Stimulated activated CD8-positive, alpha-beta memory T cell treated with anti-CD3 and anti-CD28 coated beads, Interleukin-15, amount 100 ng/mL, for 48 hours (primary cell): ENCODE results near the gene NEURL1B.

Source experiments
- DNase-seq, 2 donors: peaks; one replicate each; pipeline ENCODE4 v3.0.0-alpha.2; 2020; ENCODE audit warnings: low read depth in 2 of 2

The NEURL1B gene

GRCh38 chr5:172633403-172633970, 7.6 kb upstream of the NEURL1B start:
- DNase-seq, result no peak

DNA sequence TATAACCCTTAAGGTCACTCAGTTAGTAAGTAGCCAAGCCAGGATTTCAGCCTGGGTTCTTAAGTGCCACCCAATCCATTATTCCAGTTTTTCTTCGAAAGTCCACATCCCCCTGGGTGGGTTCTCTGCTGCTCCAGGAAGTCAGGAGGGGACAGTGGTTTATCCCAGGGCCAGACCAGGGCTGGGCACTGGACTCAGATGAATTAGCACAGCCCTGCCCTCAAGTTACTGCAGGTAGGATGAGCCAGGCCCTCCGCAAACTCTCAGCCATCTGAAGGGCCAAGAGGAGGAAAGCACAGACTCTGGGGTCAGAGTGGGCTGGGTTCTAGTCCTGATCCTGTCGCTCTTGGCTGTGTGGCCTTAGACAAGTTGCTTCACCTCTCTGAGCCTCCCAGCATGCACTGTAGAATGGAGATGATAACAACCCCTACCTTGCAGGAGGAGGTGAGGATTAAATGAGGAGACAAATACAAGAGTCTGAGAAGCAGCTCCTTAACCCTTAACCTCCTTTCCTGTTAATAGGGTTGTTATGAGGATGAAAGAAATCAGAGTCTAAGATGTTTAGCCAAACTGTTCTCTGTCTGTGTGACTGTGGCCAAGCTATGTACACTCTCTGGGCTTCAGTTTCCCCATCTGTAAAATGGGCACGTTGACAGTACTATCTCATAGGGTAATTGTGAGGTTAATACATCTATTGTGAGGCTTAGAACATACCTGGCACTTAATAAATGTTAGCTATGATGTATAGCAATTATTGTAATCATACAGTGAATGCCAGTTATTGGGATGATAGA, 6.8 kb upstream of the NEURL1B start:
- DNase-seq, result no peak

DNA sequence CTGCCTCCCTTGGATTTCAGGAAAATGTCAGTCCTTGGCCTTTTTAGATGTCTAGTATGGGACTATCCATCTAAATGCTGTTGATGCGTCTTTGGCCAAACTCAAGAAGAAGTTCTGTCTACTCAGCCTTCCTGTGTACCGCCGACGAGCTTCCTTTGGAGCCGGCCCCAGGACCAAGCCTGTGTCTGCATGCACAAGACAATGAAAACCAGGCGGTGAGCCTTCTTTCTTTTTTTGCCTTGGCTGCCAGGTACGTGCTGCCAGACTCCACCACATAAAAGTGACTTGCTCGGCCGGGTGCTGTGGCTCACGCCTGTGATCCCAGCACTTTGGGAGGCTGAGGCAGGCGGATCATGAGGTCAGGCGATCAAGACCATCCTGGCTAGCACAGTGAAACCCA, 6.0 kb upstream of the NEURL1B start:
- no peak for DNase-seq

DNA sequence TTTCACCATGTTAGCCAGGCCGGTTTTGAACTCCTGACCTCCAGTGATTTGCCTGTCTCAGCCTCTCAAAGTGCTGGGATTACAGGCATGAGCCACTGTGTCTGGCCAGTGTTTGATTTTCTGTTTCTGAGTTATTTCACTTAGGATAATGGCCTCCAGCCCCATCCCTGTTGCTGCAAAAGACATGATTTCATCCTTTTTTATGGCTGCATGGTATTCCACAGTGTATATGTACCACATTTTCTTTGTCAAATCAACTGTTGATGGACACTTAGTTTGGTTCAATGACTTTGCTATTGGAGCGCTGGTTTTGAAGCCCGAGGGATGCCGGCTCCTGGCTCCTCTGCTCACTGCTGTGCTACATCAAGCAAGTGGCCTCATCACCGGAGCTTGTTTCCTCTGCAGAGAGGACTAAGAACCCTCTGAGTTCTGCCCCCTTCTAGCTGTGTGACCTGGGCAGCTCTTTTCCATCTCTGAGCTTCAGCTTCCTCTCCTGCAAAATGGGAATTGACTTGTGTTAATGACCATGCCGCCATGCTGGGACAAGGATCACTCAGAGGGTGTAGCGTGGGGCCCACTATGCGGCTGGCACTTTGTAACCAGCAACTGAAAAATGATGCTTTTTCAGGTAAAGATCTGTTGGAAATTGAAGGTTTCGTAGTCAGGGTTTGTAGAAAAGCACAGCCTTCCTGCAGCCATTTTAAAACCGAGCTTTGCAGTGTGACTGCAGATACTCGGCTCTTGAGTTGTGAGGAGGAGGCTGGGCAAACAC, 4.6 kb upstream of the NEURL1B start:
- no peak for DNase-seq

- DNase-seq, result no peak
These were observed 3.9 kb upstream of the NEURL1B start for GRCh38 chr5:172637110-172637580.

GRCh38 chr5:172637740-172638139, 3.3 kb upstream of the NEURL1B start:
- no peak for DNase-seq

GRCh38 chr5:172638209-172638768, 2.8 kb upstream of the NEURL1B start:
- DNase-seq, result no peak

DNA sequence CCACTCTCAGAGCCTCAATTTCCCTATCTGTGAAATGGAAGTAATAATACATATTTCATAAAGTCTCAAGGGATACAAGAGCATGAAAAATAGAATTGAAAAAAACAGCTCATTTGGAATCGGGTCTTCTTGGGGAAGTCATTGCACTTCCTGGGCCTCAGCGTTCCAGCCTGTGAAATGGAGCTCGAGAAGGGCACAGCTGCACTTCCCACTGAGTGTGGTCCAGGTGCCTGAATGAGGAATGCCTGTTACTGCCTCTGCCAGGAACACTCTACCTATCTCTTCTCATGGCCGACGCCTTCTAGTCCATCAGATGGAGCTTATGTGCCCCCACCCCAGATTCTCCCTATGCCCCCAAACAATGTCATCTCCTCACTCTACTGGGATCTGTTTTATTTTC, 924 bp upstream of the NEURL1B start:
- no peak for DNase-seq

DNA sequence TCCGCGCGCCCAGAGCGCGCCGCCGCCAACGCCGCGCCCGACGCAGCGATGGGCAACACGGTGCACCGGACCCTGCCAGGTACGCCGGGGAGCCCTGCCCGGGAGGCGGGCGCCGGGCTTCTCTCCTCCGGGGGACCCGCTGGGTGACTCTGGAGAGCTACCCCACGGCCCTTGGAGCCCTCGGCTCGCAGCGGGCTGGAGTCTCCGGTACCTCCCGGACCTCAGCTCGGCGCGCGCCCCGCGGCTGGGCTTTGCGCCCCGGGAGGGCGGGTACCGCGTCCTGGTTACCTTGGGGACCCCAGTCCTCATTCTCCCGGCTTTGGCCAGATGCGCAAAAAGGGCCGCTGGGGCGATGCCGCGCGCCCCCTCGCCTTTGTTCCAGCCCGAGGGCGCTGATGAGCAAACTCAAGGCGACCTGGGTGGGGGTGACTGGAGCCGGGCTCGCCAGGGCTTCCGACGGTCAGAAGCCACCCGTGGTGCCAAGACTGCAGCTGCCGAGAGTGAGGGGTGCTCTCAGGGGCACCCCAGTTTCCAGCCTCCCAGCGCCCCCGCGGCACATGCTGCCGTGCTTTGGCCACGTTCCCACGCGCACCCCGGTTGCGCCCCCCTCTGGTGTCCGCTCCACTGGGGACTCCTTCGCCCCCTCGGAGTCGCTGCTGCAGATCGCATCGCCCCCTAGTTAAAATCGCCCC, 442 bp downstream of the NEURL1B start:
- DNase-seq, result no peak

DNA sequence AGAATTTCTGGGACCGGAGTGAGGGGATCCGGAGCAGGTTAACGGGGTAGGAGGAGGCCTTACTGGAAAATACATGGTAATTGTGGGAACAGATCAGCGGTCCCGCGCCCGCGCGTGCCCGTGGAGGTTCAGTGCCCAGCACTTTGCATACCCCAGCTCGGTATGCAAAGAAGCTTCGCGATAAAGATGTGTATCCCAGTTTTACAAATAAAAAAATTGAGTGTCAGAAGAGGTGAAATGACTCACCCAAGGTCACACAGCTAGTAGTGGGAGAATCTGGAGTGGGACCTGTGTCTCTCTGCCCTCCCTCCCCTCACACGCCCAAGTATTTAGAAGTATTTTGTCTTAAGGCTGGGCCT, 967 bp downstream of the NEURL1B start:
- no peak for DNase-seq

DNA sequence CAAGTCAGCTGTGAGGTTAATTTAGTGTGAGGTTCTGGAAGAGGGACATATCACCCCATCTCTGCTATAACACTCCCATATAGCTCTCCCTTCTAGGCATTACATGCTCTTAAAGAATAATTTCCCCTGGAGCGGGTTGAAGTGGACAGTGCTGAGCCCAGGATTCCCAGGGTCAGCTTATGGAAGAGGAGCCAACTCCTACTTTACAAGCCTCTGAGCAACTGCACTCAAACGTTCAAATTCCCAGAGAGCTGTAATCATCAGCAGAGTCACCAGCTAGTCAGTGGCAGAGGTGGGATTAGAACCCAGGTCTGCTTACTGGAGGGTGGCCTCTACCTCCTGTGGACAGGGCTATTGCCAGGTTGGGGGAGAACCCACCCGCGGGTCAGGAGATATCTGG, 1.4 kb downstream of the NEURL1B start:
- no peak for DNase-seq

- DNase-seq, result no peak
These were observed 2.1 kb downstream of the NEURL1B start for GRCh38 chr5:172642926-172643871.

GRCh38 chr5:172644266-172644665, 3.2 kb downstream of the NEURL1B start:
- DNase-seq, result no peak

DNA sequence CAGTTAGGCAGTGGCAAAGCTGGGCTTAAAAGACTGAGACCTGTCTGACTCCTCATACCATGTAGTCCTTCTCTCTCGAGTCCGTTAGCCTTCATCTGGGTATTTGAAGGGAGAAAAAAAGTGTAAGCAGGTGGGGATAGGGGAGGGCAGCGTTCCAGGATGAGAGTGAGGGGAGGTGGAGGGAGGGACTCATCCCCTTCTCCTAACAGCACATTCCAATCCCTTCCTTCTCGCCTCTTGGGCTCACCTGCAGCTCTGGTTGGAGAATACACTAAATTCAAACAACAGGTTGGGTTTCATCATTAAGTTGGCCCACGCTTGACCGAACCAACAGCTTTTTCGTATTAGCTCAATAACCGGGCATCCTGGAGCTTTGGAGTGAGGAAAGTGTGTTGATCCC, 3.6 kb downstream of the NEURL1B start:
- no peak for DNase-seq

DNA sequence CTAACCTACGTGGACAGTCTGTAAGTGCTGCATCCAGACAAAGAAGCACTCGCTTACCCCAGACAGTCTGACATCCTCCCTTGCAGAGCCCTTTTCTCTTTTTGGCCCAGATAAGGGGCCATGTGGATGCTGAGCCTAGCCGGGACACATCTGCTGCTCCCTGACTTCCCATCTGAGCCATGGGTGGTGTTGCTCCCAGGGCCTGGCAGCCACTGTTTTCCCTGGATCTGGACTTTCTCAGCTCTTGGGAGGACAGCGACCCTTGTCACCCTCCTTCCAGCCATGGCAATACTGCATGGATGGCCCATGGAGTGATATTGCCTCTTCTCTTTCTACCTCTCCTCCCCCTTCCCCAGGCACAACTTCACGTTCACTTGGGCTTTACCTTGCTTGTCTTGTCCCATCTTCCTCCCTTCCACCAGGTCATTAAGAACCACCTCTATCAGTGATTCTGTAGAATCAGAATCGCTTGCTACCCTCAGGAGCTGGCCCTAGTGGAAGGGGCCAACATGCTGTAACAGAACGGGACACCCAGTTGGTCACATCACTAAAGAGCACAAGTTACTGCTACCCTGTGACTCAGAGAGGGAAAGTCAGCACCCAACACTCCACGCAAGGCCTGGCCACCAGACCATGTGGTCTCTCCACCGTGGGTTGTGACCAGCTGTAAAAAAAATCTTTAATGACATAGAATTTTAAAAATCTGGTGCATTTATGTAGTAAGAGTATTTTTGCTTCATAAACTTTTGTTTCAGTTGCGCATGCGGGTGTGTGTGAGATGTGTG, 4.4 kb downstream of the NEURL1B start:
- DNase-seq, result no peak

DNA sequence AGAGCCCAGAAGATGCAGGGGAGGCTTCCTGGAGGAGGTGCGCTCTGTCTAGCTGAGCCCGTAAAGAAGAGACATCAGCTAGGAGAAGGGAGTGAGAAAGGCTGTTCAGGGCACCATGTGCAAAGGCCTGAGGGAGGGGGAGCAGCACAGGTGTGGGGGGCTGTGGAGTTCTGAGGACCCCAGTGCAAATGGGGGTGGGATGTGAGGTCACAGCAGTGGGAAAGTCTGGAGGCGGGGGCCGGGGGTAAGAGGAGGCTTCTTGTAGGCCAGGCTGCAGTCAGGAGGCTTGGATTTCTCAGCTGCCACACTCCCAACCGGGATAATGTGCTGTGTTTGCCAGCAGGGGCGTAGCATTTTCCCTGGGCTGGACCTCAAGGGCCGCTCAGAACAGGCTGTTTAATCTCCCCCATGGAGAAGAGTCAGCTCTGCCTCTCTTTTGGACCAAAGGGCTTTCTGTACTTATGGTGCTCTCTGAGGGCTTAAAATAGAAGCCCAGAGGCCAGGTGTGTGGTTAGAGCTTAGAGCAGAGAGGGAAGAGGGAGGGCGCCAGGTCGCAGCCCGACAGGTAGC, 5.7 kb downstream of the NEURL1B start:
- no peak for DNase-seq

DNA sequence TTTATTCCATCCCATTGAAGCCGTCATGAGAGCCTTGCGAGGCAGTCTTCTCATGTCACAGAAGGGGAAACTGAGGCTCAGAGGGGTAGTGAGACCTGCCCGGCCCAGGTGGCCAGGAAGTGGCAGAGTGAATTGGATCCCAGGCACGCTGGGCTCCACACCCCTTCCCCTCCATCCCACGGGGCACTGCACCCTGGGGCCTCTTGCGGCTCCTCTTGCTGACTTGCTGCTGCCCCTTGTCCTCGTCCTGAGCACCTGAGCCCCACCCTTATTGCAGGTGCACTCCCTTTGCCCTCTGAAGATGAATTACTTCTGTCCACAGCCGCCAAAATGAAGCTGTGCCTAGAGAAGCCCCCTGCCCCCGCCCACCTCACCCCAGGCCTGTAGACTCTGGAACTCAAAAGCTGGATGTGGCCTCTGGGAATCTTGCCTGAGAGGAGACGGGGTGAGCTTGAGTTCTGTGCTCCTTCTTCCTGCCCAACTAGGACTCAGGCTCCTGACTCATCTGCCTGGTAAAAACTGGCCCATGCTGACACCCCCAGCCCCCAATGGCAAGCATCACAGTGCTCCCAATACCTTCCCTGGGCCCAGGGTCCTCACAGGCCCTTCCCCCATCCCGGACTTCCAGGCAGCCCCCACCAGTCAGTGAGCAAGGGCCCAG, 6.4 kb downstream of the NEURL1B start:
- DNase-seq, result no peak

- no peak for DNase-seq
These were observed 6.9 kb downstream of the NEURL1B start for GRCh38 chr5:172648013-172648381.

- DNase-seq, result no peak
These were observed 7.7 kb downstream of the NEURL1B start for GRCh38 chr5:172648755-172649154.
